Cardiac muscle cell (in vitro differentiated cells and primary cell): Measurements from ENCODE around the gene ZNF80. TPM values are rescaled to one million over a fixed set of nuclear protein-coding genes. Genes with fewer than 3 reads are reported as not detected.

Source experiments
- DNase-seq, 2 donors: peaks; one replicate each; pipeline versions ENCODE4 v3.0.0 to v3.0.0-alpha.2; 2010 to 2017; ENCODE audit warnings: low read depth in 1 of 2, low spot score in 1 of 2
- H3K27ac ChIP-seq: fragments of 200-600 bp; sonication (generic); 2 replicates; pipeline ENCODE4 v1.5.1; 2016
- H3K27me3 ChIP-seq: fragments of 200-600 bp; sonication (generic); 2 replicates; pipeline ENCODE4 v1.6.0; 2016; ENCODE audit warnings: control low read depth
- H3K36me3 ChIP-seq: fragments of 200-600 bp; sonication (generic); 2 replicates; pipeline ENCODE4 v1.5.1; 2016; ENCODE audit warnings: control low read depth
- H3K4me1 ChIP-seq: fragments of 200-600 bp; sonication (generic); 2 replicates; pipeline ENCODE4 v1.8.1; 2017; ENCODE audit warnings: low read depth, mild to moderate bottlenecking, mixed run types
- H3K4me3 ChIP-seq: fragments of 200-600 bp; sonication (generic); 2 replicates; pipeline ENCODE4 v1.5.1; 2016; ENCODE audit warnings: mild to moderate bottlenecking
- H3K9me3 ChIP-seq: fragments of 200-600 bp; sonication (generic); 2 replicates; pipeline ENCODE4 v1.5.1; 2017; ENCODE audit warnings: low read depth, mild to moderate bottlenecking, control low read depth
- polyA plus RNA-seq: library from polyadenylated mRNA; unstranded; fragments of >200 nt; fragmentation: Nextera tagmentation; extraction: Ambion mirVana; gene quantifications from 2 replicates; pipeline ENCODE4 v1.2.1, GENCODE V29; 2016
- total RNA-seq: library from RNA; depleted of rRNA; stranded (reverse); fragments of >200 nt; gene quantifications from 2 replicates; pipeline ENCODE4 v1.2.3, GENCODE V29; 2016
- TF ChIP-seq, protein P1 (sequence below): IDR thresholded peaks from 2 replicates; pipeline ENCODE4 v1.5.1; 2012; ENCODE audit warnings: low read depth, mild to moderate bottlenecking, low read length

ZNF80 gene
- total and polyA plus RNA-seq, 2 experiments from 2014 or later: not detected

DNA sequence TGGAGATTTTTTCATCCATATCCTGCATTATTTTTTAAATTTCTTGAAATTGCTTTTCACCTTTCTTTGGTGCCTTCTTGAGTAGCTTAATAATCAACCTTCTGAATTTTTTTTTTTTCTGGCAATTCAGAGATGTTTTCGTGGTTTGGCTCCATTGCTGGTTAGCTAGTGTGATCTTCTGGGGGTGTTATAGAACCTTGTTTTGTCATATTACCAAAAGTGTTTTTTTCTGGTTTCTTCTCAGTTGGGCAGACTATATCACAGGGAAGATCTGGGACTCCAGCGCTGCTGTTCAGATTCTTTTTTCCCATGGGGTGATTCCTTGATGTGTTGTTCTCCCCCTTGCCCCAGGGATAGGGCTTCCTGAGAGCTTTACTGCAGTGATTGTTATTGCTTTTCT, 32.6 kb upstream of the ZNF80 start:
- TF ChIP-seq, protein P1, sequence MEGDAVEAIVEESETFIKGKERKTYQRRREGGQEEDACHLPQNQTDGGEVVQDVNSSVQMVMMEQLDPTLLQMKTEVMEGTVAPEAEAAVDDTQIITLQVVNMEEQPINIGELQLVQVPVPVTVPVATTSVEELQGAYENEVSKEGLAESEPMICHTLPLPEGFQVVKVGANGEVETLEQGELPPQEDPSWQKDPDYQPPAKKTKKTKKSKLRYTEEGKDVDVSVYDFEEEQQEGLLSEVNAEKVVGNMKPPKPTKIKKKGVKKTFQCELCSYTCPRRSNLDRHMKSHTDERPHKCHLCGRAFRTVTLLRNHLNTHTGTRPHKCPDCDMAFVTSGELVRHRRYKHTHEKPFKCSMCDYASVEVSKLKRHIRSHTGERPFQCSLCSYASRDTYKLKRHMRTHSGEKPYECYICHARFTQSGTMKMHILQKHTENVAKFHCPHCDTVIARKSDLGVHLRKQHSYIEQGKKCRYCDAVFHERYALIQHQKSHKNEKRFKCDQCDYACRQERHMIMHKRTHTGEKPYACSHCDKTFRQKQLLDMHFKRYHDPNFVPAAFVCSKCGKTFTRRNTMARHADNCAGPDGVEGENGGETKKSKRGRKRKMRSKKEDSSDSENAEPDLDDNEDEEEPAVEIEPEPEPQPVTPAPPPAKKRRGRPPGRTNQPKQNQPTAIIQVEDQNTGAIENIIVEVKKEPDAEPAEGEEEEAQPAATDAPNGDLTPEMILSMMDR: no peak
- no peaks in the 10 kb centered on the region for H3K9me3 ChIP-seq
- H3K4me1 ChIP-seq: no peaks in the 10 kb centered on the region
- no peak overlapping the region for H3K4me3 ChIP-seq
- DNase-seq: no peak
- no peaks in the 10 kb centered on the region for H3K27me3 ChIP-seq
- no peaks in the 10 kb centered on the region for H3K36me3 ChIP-seq
- no peak overlapping the region for H3K27ac ChIP-seq

GRCh38 chr3:114260152-114260551, 22.8 kb upstream of the ZNF80 start:
- TF ChIP-seq, protein P1: no peak
- Histone ChIP-seq H3K27ac (no peak overlapping the region), H3K4me1 (no peaks in the 10 kb centered on the region), H3K27me3 (no peaks in the 10 kb centered on the region), H3K9me3 (peaks cover 3% of the 10 kb centered on the region), H3K4me3 (no peak overlapping the region), H3K36me3 (no peaks in the 10 kb centered on the region)
- no peak for DNase-seq

GRCh38 chr3:114259566-114259965, 22.2 kb upstream of the ZNF80 start:
- no peaks in the 10 kb centered on the region for H3K4me1 ChIP-seq
- TF ChIP-seq, protein P1: no peak
- H3K36me3 ChIP-seq: no peaks in the 10 kb centered on the region
- no peak for DNase-seq
- H3K9me3 ChIP-seq: peaks cover 3% of the 10 kb centered on the region
- H3K27me3 ChIP-seq: no peaks in the 10 kb centered on the region
- no peak overlapping the region for H3K27ac ChIP-seq
- no peak overlapping the region for H3K4me3 ChIP-seq

- no peaks in the 10 kb centered on the region for H3K4me1 ChIP-seq
- no peaks in the 10 kb centered on the region for H3K9me3 ChIP-seq
- H3K27ac ChIP-seq: no peak overlapping the region
- no peak for DNase-seq
- H3K36me3 ChIP-seq: no peaks in the 10 kb centered on the region
- H3K27me3 ChIP-seq: no peaks in the 10 kb centered on the region
- H3K4me3 ChIP-seq: no peak overlapping the region
- TF ChIP-seq, protein P1: no peak
These were observed 16.1 kb upstream of the ZNF80 start for GRCh38 chr3:114253505-114253904.

- H3K36me3 ChIP-seq: no peaks in the 10 kb centered on the region
- no peaks in the 10 kb centered on the region for H3K4me1 ChIP-seq
- H3K27ac ChIP-seq: no peak overlapping the region
- no peaks in the 10 kb centered on the region for H3K27me3 ChIP-seq
- no peak overlapping the region for H3K4me3 ChIP-seq
- TF ChIP-seq, protein P1: no peak
- DNase-seq: peak in 1 of 2 donors; percentile 14
- H3K9me3 ChIP-seq: no peaks in the 10 kb centered on the region
These were observed 15.6 kb upstream of the ZNF80 start for GRCh38 chr3:114252954-114253353.

DNA sequence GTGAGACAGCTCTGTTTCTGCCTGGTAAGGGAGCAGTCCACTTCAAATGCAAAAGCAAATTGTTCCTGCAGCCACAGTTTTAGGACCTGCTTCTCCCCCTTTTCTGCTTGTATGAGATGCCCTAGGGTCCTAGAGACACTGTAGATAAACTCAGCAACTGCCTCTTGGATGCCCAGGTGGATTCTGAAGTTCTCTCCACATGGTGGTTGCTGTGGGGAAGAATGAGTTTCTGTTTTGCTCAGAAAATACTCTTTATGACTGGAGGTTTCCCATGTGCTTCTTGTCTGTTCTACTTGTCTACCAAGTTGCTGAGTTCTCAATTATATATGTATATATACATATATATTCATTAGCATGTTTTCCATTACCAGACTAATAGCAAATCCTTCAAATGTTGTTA, 5.6 kb upstream of the ZNF80 start:
- TF ChIP-seq, protein P1: no peak
- Histone ChIP-seq H3K27ac (no peak overlapping the region), H3K36me3 (no peaks in the 10 kb centered on the region), H3K9me3 (no peaks in the 10 kb centered on the region), H3K4me1 (no peaks in the 10 kb centered on the region), H3K4me3 (no peak overlapping the region), H3K27me3 (no peaks in the 10 kb centered on the region)
- no peak for DNase-seq
